HG03095 (cell line): Measurements from ENCODE around the gene PHF12.
"Not testable (repeated sequence)": the region's sequence is repeated elsewhere in the genome, so short reads cannot be mapped to it uniquely, and the experiment has no call there.

Source experiments
- ATAC-seq: cut with Tn5 transposase; IDR thresholded peaks from one replicate; pipeline ENCODE4 v1.9.1; 2021; ENCODE audit warnings: moderate library complexity; ENCODE audit not compliant: unreplicated experiment

PHF12 gene

GRCh38 chr17:28935744-28936460 lies 15.4 kb downstream of the PHF12 start:
- no peak for ATAC-seq

GRCh38 chr17:28934508-28934907 lies 16.8 kb downstream of the PHF12 start:
- ATAC-seq, result not testable (repeated sequence)

- no peak for ATAC-seq
Measured at GRCh38 chr17:28929787-28930186, 21.5 kb downstream of the PHF12 start.

- no peak for ATAC-seq
Measured at GRCh38 chr17:28928061-28928460, 23.3 kb downstream of the PHF12 start.

- no peak for ATAC-seq
Measured at GRCh38 chr17:28926786-28927185, 24.5 kb downstream of the PHF12 start.

GRCh38 chr17:28926366-28926765 lies 25.0 kb downstream of the PHF12 start:
- no peak for ATAC-seq

GRCh38 chr17:28925912-28926365 lies 25.4 kb downstream of the PHF12 start:
- ATAC-seq, result no peak

- ATAC-seq, result no peak
Measured at GRCh38 chr17:28920201-28920600, 31.1 kb downstream of the PHF12 start.

- no peak for ATAC-seq
Measured at GRCh38 chr17:28918295-28918694, 33.0 kb downstream of the PHF12 start.

GRCh38 chr17:28917465-28917864 lies 33.9 kb downstream of the PHF12 start:
- no peak for ATAC-seq

GRCh38 chr17:28917029-28917428 lies 34.3 kb downstream of the PHF12 start:
- no peak for ATAC-seq

- no peak for ATAC-seq
Measured at GRCh38 chr17:28916302-28916934, 34.9 kb downstream of the PHF12 start.

- no peak for ATAC-seq
Measured at GRCh38 chr17:28912938-28913333, 38.4 kb downstream of the PHF12 start.

- ATAC-seq, result no peak
Measured at GRCh38 chr17:28912281-28912937, 38.9 kb downstream of the PHF12 start.

- no peak for ATAC-seq
Measured at GRCh38 chr17:28911411-28912045, 39.8 kb downstream of the PHF12 start.

- ATAC-seq, result no peak
Measured at GRCh38 chr17:28910534-28910933, 40.8 kb downstream of the PHF12 start.

- no peak for ATAC-seq
Measured at GRCh38 chr17:28908640-28909167, 42.6 kb downstream of the PHF12 start.

GRCh38 chr17:28907709-28908475 lies 43.4 kb downstream of the PHF12 start:
- no peak for ATAC-seq

GRCh38 chr17:28906706-28907438 lies 44.4 kb downstream of the PHF12 start:
- ATAC-seq, result no peak

GRCh38 chr17:28906276-28906675 lies 45.0 kb downstream of the PHF12 start:
- ATAC-seq, result no peak
